Tibial nerve (tissue), 4 donors: ENCODE data around the gene DPP7.

ENCODE experiments used
- CTCF ChIP-seq, 5 experiments: fragments of 200-600 bp in 3 of 5; fragments of 450-650 bp in 2 of 5; sonication (generic) in 3 of 5; IDR thresholded peaks; one replicate each; pipeline ENCODE4 v1.5.1; 2016 to 2019; ENCODE audit warnings: antibody characterized with exemption in 5 of 5, mild to moderate bottlenecking in 3 of 5, moderate library complexity in 2 of 5
- EP300 ChIP-seq, 2 donors: sonication (generic); formaldehyde crosslinking; IDR thresholded peaks; one replicate each; pipeline ENCODE4 v1.6.1; 2017; ENCODE audit warnings: antibody characterized with exemption in 2 of 2, mild to moderate bottlenecking in 1 of 2

GRCh38 chr9:137114220-137114612, 317 bp downstream of the DPP7 start:
- TF ChIP-seq CTCF (IDR thresholded peaks at IDR 0.05), result no peak
- TF ChIP-seq EP300 (IDR thresholded peaks at IDR 0.05), result no peak
